Smooth muscle cell (in vitro differentiated cells): ENCODE data around the gene RPL29. TPM values are rescaled to one million over a fixed set of nuclear protein-coding genes. Genes with fewer than 3 reads are reported as not detected.
"Not testable (repeated sequence)": the region's sequence is repeated elsewhere in the genome, so short reads cannot be mapped to it uniquely, and the experiment has no call there.

ENCODE experiments used
- DNase-seq: peaks from one replicate; lab custom pipeline; 2025; ENCODE audit not compliant: unreplicated experiment; lab: John Stamatoyannopoulos, UW
- H2AFZ ChIP-seq: fragments of 200-600 bp; sonication (generic); 2 replicates; pipeline ENCODE4 v1.6.0; 2016; ENCODE audit warnings: antibody characterized with exemption, low read depth, mild to moderate bottlenecking
- H3F3A ChIP-seq: fragments of 200-600 bp; sonication (generic); 2 replicates; pipeline ENCODE4 v1.6.0; 2017; ENCODE audit warnings: antibody characterized with exemption, low read depth
- H3K27ac ChIP-seq: fragments of 200-600 bp; sonication (generic); 2 replicates; pipeline ENCODE4 v1.5.1; 2016; ENCODE audit warnings: low read depth, mild to moderate bottlenecking
- H3K27me3 ChIP-seq: fragments of 200-600 bp; sonication (generic); 2 replicates; pipeline ENCODE4 v1.6.1; 2016; ENCODE audit warnings: low read depth, mild to moderate bottlenecking
- H3K36me3 ChIP-seq: fragments of 200-600 bp; sonication (generic); 2 replicates; pipeline ENCODE4 v1.5.1; 2016; ENCODE audit warnings: low read depth
- H3K4me1 ChIP-seq: fragments of 200-600 bp; sonication (generic); 2 replicates; pipeline ENCODE4 v1.5.1; 2016; ENCODE audit warnings: low read depth
- H3K4me2 ChIP-seq: fragments of 200-600 bp; sonication (generic); 2 replicates; pipeline ENCODE4 v1.6.0; 2016; ENCODE audit warnings: mild to moderate bottlenecking
- H3K4me3 ChIP-seq: fragments of 200-600 bp; sonication (generic); 2 replicates; pipeline ENCODE4 v1.5.1; 2016; ENCODE audit warnings: mild to moderate bottlenecking
- H3K79me2 ChIP-seq: fragments of 200-600 bp; sonication (generic); 2 replicates; pipeline ENCODE4 v1.6.0; 2016; ENCODE audit warnings: low read depth, mild to moderate bottlenecking
- H3K9ac ChIP-seq: fragments of 200-600 bp; sonication (generic); 2 replicates; pipeline ENCODE4 v1.6.0; 2016; ENCODE audit warnings: low read depth
- H3K9me3 ChIP-seq: fragments of 200-600 bp; sonication (generic); replicated peaks from 2 replicates; pipeline ENCODE4 v1.5.1; 2016; ENCODE audit warnings: low read depth
- H4K20me1 ChIP-seq: fragments of 200-600 bp; sonication (generic); 2 replicates; pipeline ENCODE4 v1.6.0; 2016; ENCODE audit warnings: low read depth
- WGBS: methylation state at CpG from one replicate; pipeline ENCODE4 v1.1.7; 2016; ENCODE audit warnings: low lambda C conversion rate; 5-methylcytosine and 5-hydroxymethylcytosine counted together
- polyA plus RNA-seq: library from polyadenylated mRNA; unstranded; fragments of >200 nt; fragmentation: Nextera tagmentation; extraction: Ambion mirVana; gene quantifications from 2 replicates; pipeline ENCODE4 v1.2.1, GENCODE V29; 2016
- total RNA-seq: library from RNA; depleted of rRNA; stranded (reverse); fragments of >200 nt; gene quantifications from 2 replicates; pipeline ENCODE4 v1.2.3, GENCODE V29; 2014
- TF ChIP-seq, protein P1 (sequence below): fragments of 200-600 bp; sonication (generic); IDR thresholded peaks from 2 replicates; pipeline ENCODE4 v1.5.1; 2017; ENCODE audit warnings: borderline replicate concordance, mild to moderate bottlenecking, antibody characterized with exemption; ENCODE audit not compliant: insufficient read depth, poor library complexity, severe bottlenecking

Gene RPL29
- total and polyA plus RNA-seq, 2 experiments from 2014 or later: 708 to 1,004 TPM

DNA sequence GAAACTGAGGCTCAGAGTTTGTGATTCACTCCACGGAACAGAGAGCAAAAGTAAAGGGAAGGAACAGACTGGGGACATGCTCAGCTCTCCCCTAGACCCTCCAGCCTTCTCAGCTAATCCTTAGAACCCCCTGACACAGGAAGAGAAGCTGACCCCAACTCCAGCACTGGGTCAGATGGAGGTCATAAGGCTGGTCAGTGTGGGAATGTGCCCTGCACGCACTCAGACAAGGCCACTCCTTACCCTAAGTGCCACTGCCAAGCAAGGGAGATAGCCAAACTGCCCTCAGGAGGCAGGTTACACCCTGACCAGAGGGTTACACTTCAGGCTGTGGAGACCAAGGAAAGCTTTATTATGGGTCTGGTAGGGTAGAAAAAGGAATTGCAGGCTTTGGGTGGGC lies 1.2 kb downstream of the RPL29 start:
- Histone ChIP-seq H3K9me3 (no peaks in the 10 kb centered on the region), H4K20me1 (peaks cover 21% of the 10 kb centered on the region), H3F3A (peaks cover 24% of the 10 kb centered on the region), H3K79me2 (peaks cover 27% of the 10 kb centered on the region), H3K4me3 (peak overlapping the region; percentile 80), H3K36me3 (no peaks in the 10 kb centered on the region), H3K4me2 (peak overlapping the region; percentile 97), H3K27ac (peak overlapping the region; percentile 85), H3K4me1 (peaks cover 11% of the 10 kb centered on the region), H3K9ac (peak overlapping the region; percentile 96), H2AFZ (no peak overlapping the region), H3K27me3 (no peaks in the 10 kb centered on the region)
- no peak for DNase-seq
- WGBS: 83% methylated on average over 2 of the region's 2 CpGs
- TF ChIP-seq, protein P1, sequence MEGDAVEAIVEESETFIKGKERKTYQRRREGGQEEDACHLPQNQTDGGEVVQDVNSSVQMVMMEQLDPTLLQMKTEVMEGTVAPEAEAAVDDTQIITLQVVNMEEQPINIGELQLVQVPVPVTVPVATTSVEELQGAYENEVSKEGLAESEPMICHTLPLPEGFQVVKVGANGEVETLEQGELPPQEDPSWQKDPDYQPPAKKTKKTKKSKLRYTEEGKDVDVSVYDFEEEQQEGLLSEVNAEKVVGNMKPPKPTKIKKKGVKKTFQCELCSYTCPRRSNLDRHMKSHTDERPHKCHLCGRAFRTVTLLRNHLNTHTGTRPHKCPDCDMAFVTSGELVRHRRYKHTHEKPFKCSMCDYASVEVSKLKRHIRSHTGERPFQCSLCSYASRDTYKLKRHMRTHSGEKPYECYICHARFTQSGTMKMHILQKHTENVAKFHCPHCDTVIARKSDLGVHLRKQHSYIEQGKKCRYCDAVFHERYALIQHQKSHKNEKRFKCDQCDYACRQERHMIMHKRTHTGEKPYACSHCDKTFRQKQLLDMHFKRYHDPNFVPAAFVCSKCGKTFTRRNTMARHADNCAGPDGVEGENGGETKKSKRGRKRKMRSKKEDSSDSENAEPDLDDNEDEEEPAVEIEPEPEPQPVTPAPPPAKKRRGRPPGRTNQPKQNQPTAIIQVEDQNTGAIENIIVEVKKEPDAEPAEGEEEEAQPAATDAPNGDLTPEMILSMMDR: no peak

- Histone ChIP-seq H3K4me2 (peak overlapping the region; percentile 17), H3K79me2 (peaks cover 27% of the 10 kb centered on the region), H3K4me1 (peaks cover 11% of the 10 kb centered on the region), H3F3A (peaks cover 24% of the 10 kb centered on the region), H4K20me1 (peaks cover 21% of the 10 kb centered on the region)
- not testable (repeated sequence) for H3K9ac ChIP-seq, H3K27me3 ChIP-seq, DNase-seq, H3K4me3 ChIP-seq, H3K36me3 ChIP-seq, H2AFZ ChIP-seq, H3K27ac ChIP-seq, H3K9me3 ChIP-seq
- 99% methylated on average over 11 of the region's 13 CpGs for WGBS
Measured at GRCh38 chr3:51993657-51994056, 2.0 kb downstream of the RPL29 start.

DNA sequence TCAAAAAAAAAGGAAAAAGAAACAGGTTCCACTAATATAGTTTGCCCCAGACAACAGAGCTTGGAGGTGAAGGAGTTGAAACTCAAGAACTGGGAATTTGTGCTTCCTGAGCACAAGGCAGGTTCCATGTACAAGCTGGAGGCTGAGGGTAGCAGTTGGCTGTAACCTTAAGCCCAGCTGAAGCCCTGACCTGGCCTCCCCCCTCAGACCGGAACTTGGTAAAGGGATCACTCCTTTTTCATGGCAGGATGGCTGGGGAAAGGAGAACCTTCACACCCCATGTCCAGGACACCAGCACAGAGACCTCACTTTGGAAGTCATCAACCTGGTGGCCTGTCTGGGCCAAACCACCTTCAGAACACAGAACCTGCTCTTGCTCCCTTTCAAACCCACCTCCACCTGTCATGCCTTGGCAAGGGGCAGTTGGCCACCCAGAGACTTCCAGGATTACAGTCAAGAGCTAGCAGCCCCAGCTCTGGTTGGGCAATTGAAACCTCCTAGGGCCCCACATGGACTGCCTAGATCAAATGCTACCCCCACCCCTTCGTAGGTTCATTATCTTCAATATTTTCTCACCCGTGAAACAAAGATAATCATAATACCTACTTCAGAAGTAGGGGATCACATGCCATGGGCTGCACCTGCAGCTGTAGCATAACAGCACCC lies 3.5 kb downstream of the RPL29 start:
- Histone ChIP-seq H3K79me2 (peaks cover 27% of the 10 kb centered on the region), H3K4me3 (no peak overlapping the region), H3K4me1 (peaks cover 11% of the 10 kb centered on the region), H3K36me3 (no peaks in the 10 kb centered on the region), H3K27me3 (no peaks in the 10 kb centered on the region), H4K20me1 (peaks cover 21% of the 10 kb centered on the region), H3K9ac (no peak overlapping the region), H3K9me3 (no peaks in the 10 kb centered on the region), H2AFZ (no peak overlapping the region), H3F3A (peaks cover 24% of the 10 kb centered on the region), H3K4me2 (no peak overlapping the region), H3K27ac (no peak overlapping the region)
- no peak for DNase-seq
- 93% methylated on average over 3 of the region's 3 CpGs for WGBS
- TF ChIP-seq, protein P1: no peak

DNA sequence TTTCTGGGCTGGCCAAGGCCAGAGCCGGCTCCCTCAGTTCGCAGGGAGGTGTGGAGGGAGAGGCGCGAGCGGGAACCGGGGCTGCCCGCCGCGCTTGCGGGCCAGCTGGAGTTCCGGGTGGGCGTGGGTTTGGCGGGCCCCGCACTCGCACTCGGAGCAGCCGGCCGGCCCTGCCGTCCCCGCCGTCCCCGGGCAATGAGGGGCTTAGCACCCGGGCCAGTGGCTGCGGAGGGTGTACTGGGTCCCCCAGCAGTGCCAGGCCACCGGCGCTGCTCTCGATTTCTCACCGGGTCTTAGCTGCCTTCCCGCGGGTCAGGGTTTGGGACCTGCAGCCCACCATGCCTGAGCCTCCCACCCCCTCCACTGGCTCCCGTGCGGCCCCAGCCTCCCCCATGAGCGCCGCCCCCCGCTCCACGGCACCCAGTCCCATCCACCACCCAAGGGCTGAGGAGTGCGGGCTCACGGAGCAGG lies 5.2 kb downstream of the RPL29 start:
- H3K36me3 ChIP-seq, H3K4me2 ChIP-seq, DNase-seq, H3K9me3 ChIP-seq, H3K9ac ChIP-seq, H3K27me3 ChIP-seq, H2AFZ ChIP-seq, H3K27ac ChIP-seq, H3K4me3 ChIP-seq: not testable (repeated sequence)
- H4K20me1 ChIP-seq: peaks cover 21% of the 10 kb centered on the region
- H3K79me2 ChIP-seq: peaks cover 25% of the 10 kb centered on the region
- H3F3A ChIP-seq: peaks cover 24% of the 10 kb centered on the region
- 98% methylated on average over 28 of the region's 38 CpGs for WGBS
- peaks cover 11% of the 10 kb centered on the region for H3K4me1 ChIP-seq
